ENCODE results near the gene SNX21.
"Not testable (repeated sequence)": the region's sequence is repeated elsewhere in the genome, so short reads cannot be mapped to it uniquely, and the experiment has no call there.

Gene SNX21

DNA sequence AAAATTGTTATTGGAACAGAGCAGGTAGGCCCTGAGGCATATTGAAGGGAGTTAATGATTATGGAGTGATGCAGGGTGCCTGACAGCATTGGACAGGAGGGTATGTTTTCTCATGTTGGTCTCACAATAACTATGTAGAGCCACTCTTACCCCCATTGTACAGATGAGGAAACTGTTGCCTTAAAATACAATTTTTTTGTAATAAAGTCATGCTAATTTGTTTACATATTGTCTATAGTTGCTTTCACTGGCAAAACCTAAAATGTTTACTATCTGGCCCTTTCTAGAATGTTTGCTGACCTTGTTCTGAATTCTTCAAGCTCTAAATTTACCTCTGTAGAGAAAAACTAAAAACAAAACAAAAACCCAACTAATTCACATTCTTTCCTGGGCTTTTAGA is 17.9 kb downstream of the SNX21 start:
- no peak for DNase-seq

DNA sequence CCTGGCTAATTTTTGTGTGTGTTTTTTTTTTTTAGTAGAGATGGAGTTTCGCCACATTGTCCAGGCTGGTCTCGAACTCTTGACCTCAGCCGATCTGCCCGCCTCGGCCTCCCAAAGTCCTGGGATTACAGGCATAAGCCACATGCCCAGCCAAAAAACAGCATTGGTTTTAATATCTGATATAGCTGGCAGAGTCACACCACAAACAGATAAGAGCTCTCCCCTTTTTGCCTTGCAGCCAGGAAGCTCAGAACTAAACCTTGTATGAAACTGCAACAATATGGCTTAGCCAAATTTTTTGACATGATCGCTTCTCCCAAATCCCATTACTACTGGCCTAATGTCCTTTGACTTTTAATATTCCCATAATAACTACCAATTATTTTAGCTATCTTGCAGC is 18.7 kb downstream of the SNX21 start:
- DNase-seq = no peak

DNA sequence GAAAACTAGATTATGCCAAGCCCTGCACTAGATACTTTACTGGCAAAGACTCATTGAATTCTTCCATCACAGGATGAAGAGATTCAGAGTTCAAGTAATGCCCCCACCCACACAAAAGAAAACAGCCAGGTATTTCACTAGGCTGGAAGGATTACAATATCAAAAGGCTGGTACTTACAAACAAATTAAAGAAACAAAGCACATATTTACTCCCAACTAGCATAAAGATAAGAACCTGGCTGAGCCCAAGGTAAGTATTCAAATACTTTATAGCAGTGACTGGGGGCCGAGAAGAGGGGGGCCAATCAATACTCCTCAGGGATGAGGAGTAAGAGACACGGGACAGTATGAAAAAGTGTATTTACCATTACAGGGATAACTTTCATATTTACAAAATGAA is 19.9 kb downstream of the SNX21 start:
- no peak for DNase-seq

DNA sequence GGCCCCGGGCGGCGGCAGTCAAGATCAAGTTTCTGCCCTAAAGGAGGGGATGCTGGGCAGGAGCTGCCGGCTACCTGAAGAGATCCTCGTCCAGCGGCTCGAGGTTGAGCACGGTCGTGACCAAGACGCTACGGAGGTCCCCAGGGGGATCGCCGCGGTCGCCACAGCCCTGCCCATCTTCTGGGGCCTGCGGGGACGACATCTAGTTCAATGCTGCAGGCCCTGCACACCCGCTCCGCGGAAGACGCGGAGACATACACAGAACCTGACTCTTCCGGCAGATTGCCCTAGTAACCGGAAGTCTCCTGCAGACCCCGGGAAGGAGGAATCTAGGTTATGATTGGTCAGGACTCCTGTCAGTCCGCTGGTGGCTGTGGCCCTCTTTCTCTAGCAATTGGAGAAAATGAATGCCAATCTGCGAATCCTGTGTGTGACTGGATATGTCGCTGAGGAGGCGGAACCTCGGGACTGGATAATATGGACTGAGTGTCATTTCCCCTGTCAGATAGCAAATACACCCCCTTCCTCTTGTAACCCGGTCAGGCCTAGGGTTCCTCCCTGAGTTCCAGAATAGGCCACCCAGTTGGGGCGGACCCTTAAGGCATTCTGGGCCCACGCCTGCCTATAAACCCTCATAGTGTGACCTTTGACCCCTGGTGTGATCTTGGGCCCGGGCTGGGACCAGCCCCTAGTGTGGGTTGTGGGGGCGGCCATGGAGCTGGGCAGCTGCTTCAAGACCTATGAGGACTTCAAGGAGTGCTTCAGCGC is 23.7 kb downstream of the SNX21 start, which contains the start of the genes ACOT8 and ZSWIM3:
Gene ACOT8 (minus strand): TSS at position 279 of the 768 bp plus-strand sequence. CDS start 77 bp downstream, at position 202.
Gene ZSWIM3 (plus strand): TSS at position 501 of the 768 bp plus-strand sequence. CDS start 212 bp downstream, at position 713.
- DNase-seq = peak; percentile 100

DNA sequence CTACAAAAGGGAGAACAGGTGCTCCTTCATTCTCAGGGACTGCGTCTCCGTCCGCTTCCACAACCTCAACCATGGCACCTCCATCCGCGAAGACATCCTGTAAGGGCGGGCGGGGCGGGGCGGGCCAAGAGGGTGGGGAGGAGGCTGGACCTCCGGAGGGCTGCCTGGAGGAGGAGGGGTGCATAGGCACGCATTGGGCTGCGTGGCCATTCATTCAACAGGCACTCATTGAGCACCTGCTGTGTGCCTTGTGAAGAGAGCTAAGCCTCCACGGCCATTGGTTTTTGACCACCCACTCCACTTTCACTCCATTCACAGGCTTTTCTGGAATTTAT is 24.2 kb downstream of the SNX21 start:
- DNase-seq = no peak

DNA sequence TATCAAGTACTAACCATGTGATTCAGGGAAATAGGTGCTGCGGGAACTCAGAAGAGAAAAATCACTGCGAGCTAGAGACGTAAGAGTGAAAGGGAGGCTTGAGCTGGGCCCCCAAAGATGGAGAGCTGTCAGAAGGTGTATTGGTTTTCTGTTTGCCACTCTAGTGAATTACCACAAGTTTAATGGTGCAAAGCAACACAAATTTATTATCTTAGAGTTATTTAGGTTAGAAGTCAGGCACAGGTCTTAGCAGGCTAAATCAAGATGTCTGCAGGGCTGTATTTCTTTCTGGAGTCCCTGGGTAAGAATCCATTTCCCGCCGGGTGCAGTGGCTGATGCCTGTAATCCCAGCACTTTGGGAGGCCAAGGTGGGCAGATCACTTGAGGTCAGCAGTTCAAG is 26.3 kb downstream of the SNX21 start:
- DNase-seq = no peak

DNA sequence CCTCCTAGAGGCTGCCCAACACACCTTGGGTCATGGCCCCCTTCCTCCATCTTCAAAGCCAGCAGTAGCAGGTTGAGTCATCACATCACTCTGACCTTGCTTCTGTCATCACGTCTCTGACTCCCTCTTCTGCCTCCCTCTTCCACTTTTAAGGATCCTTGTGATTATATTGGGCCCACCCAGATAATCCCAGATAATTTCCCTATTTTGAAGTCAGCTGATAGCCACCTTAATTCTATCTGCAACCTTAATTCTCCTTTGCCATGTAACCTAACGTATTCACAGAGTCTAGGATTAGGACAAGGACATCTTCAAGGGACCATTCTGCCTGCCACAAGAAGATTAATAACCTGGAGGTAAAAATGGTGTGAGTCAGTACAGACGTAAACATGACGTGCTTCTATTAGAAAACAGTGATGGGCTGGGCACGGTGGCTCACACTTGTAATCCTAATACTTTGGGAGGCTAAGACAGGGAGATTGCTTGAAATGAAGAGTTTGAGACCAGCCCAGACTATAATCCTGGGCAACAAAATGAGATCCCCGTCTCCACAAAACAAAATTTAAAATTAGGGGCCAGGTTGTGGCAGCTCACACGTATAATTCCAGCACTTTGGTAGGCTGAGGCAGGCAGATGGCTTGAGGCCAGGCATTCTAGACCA is 27.1 kb downstream of the SNX21 start:
- DNase-seq = peak; percentile 65

DNA sequence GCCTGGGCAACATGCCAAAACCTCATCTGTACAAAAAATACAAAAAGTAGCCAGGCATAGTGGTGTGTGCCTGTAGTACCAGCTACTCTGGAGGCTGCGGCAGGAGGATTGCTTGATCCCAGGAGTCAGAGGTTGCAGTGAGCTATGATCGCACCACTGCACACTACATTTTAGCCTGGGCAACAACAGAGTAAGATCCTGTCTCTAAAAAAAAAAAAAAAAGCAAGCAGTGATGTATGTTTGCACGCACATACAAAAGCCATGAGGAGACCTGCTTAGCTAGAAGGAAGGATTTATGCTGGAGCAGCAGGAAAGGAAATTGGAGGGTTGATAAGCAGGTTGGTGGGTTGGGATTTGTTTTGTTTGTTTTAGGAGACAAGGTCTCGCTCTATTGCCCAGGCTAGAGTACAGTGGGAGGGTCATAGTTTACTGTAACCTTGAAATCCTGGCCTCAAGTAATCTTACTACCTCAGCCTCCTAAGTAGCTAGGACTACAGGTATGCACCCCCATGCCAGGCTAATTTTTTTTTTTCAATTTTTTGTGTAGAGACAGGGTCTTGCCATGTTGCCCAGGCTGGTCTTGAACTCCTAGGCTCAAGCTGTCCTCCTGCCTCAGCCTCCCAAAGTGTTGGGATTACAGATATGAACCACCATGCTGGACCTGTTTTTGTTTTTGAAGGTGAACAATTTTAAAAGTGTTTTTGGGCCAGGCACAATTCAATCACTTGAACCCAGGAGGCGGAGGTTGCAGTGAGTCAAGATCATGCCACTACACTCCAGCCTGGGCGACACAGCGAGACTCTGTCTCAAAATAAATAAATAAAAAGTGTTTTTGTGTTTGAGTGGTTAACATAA is 27.8 kb downstream of the SNX21 start:
- DNase-seq = no peak

DNA sequence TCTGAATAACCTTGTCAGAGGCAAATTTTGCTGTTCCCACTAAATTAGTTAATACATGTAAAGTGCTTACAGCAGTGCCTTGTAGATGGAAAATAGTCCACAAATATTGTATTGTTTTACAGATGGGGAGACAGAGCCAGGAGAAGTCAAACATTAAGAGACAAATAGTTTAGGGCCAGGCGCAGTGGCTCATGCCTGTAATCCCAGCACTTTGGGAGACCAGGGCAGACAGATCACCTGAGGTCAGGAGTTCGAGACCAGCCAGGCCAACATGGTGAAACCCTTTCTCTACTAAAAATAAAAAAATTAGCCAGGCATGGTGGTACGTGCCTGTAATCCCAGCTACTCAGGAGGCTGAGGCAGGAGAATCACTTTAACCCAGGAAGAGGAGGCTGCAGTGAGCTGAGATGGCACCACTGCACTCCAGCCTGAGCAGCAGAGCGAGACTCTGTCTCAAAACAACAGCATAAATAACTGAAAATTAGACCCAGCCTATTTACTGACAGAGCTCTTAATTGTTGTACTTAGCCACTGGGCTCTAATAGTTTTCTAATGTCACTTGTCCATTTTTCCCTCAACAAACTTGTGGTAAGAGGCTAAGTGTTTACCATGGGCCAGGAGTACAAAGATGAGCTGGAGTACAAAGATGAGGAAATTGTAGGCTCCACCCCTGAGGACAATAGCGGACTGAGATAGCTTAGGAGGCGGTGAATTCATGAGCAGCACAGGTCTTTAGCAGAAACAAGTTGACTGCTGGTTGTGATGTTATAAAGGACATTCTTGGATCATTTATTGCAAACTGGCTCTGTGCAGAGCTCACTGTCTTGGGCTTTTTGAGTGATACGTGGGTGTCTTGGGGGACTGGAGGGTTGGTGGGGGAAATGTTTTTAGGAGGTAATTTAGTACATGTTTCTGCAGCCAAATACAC is 30.2 kb downstream of the SNX21 start:
- no peak for DNase-seq

DNA sequence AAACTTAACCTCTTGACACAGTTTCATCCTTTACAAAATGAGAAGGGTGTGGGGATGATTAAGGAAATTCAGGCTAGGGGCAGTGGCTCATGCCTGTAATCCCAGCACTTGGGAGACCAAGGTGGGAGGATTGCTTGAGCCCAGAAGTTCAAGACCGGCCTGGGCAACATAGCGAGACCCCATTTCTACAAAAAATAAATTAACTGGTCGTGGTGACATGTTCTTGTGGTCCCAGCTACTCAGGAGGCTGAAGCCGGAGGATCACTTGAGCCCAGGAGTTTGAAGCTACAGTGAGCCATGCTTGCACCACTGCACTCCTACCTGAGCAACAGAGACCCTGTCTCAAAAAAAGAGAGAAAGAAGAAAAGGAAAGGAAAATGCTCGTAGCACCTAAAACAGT is 32.9 kb downstream of the SNX21 start:
- no peak for DNase-seq

DNA sequence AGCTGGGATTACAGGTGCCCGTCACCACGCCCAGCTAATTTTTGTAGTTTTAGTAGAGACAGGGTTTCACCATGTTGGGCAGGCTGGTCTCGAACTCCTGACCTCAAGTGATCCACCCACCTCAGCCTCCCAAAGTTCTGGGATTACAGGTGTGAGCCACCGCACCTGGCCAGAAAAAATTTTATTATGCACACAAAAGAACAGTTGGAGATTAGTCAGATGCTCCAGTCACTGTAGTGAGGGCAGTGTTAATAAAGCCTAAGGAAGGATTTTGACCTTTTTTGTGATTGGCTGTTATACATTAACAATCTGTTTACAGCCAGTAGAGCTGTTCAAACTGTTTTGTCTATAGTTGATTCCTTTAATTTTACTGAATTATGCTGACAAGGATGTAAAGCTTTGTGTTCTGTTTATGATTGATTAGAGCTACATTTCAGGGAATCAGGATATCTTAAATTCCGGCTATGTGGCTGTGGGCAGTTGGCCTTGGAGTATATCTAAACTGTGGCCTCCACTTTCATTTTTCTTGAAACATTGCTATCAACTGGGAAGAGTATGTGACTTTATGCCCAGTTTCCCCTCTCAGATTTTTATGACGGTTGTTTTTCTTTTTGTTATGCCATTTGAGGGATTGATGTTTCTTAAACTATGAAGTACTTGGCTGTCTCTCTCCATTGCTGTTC is 33.7 kb downstream of the SNX21 start:
- no peak for DNase-seq

DNA sequence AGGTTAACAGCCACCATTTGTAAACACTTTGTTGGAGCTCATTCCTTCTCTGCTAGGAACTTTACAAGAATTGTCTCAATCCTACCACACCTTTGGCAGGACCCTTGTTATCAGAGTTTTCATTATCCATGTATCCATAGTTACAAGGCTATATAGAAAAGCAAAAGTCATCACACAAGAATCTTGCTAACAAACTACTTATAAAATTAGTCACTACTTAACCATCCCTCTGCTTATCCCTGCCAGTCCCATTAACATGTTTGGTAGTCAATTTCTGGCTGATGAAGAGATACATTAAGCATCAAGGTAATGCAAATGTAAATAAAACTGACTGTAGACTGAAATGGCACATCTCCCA is 34.2 kb downstream of the SNX21 start:
- DNase-seq = no peak

DNA sequence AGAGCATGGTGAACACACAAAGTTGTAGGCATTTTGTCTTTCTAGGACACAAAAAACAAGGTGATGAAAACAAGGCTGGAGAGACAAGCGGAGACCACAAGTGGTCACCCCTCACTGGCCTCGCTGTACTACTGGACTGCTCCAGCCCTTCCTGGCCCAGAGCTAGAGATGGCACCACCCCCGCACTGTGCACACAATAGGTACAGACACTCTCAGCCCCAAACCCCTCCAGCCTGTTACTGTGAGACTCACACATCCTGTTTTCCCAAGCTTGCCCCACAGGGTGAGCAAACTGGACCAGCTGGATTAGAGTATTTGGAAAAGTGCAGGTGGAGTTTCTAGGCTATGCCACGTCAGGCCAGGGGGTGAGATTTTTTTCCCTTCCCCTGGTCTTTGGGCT is 39.0 kb downstream of the SNX21 start:
- no peak for DNase-seq

DNA sequence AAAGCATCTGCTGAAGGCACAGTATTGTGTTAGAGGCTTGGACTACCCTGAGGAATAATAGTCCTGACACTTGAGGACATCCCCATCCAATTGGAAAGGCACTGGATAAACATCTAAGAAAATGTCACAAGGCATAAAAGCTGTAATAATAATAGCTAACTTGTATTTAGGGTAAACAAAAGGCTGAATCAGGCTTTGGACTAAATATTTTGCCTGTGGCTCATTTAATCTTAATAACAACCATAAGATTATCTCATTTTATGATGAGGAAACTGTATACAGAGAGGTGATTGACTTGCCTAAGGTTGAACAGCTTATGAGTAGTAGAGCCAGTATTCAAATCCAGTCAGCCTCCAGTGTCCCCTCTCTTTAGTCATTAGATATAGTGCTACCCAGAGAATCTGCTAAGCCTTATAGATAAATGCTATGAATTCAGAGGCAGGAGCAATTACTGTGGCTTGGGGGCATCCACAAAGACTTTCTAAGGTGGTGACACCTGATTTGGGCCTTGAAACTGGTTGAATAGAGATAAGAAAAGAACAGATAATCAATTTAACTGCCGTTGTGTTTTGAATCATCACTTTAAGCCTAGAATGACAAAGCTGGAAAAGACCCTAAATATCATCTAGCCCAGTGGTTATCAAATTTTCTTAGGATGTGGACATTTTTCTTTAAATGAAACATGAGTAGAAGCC is 40.0 kb downstream of the SNX21 start:
- no peak for DNase-seq

DNA sequence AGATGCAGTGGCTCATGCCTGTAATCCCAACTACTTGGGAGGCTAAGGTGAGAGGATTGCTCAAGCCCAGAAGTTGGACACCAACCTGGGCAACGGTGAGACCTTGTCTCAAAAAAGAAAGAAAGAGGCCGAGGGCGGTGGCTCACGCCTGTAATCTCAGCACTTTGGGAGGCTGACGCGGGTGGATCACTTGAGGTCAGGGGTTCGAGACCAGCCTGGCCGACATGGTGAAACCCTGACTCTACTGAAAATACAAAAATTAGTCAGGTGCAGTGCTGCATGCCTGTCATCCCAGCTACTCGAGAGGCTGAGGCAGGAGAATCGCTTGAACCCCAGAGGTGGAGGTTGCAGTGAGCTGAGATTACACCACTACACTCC is 40.5 kb downstream of the SNX21 start:
- not testable (repeated sequence) for DNase-seq

DNA sequence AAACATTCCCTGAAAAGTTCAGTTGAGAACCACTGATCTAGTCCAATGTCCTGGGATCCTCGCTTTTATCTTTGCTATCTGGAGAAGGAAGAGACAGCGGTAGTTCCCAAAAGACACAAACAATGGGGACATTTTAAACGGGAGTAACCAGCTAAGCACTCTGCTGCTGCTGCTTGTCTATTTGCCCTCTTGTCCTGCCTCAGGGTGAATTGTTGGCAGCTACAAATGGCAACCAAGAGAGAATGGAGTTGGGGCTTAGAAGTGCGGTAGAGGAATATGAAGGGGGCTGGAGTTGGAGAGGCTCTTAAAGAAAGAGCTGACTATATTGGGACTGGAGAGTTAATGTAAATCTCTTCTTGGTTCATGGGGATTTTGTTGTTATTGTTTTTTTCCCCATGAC is 41.0 kb downstream of the SNX21 start:
- no peak for DNase-seq

DNA sequence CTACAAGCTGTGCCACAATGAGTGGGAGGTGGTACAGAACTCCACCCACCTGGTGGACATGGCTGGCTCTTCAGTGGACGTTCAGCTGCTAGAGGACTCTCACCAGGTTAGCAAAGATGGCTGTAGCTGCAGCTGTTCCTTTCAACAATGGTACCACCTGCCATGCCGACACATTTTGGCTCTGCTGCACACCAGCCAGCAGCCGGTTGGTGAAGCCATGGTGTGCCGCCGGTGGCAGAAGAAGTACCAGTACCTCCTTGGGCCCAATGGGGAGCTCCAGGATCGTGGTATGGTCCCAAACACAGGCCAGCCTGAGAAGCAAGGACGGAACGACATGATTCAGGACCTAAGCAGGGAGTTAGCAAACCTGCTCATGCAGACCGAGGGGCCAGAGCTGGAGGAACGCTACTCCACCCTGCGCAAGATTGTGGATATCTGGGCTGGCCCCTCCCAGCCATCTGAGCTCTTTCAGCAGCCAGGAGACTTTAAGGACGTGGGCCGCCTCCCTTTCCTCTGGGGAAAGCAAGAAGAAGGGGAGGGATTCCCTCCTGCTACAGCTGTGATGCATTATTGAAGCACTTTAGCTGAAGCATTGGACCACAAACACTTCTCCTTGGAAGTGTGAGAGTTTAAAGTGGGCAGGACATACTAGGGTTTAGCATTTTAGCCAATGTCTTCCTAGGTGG is 44.6 kb downstream of the SNX21 start:
- no peak for DNase-seq

DNA sequence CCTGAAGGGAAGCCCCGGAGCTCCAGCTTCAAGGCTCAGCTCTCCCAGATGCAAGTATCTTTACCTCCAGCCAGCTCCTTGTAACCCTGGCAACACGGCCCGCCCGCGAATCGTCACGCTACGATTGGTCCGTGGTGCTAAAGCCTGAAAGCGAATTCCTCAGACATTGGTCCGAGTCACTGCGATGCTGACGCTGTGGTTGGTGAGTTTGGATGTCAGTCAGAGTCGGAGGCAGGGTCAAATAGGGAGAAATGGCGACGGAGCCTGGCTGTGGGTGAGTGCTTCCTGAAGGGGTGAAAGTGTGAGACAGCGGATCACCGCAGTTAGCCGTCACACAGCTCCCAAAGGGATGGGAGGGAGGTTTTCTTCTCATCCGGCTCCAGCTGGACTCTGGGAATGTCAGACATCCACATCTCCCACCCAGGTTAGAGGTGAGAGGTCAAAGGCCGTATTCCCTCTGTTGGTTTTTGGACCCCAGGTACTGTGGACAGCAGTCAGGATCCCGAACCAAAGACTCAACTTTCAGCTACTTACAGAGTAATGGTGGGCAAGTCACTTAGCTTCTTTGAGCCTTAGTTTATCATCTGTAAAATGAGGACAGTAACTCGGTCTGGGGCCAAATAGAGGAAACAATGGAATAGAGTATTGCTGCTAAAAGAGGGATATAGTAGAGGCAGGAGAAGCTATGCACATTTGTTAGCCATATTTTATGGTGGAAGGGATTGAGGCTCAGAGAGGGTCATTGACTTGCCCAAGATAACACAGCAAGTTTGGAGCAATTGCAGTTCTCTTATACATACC is 47.6 kb downstream of the SNX21 start, which contains the start of gene ZSWIM1:
Gene ZSWIM1 (plus strand): TSS at position 240 of the 801 bp plus-strand sequence. CDS start 1,366 bp downstream, outside the sequence.
- peak; percentile 98 for DNase-seq

DNA sequence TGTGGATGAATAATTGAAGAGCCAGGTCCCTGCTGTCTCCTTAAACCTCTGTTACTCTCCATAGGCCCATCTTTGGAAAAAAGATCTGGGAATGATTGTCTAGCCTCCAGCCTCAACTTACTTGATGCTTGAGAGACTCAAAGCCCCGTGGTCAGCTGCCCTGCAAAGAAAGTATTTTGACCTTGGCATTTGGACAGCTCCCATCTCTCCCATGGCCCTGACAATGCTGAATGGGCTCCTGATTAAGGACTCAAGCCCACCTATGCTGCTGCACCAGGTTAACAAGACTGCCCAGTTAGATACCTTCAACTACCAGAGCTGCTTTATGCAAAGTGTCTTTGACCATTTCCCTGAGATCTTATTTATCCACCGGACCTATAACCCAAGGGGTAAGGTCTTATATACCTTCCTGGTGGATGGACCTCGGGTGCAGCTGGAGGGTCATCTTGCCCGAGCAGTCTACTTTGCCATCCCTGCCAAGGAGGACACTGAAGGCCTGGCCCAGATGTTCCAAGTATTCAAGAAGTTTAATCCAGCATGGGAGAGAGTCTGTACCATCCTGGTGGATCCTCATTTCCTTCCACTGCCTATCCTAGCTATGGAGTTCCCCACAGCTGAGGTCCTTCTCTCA is 49.0 kb downstream of the SNX21 start:
- DNase-seq = no peak
